IPS-11a (cell line): ENCODE measurements around the gene LRTM2.

Source experiments
- H3K4me3 ChIP-seq: one replicate; pipeline ENCODE4 v1.5.1; 2013; ENCODE audit warnings: low read depth, low read length, control low read depth

Gene LRTM2

DNA sequence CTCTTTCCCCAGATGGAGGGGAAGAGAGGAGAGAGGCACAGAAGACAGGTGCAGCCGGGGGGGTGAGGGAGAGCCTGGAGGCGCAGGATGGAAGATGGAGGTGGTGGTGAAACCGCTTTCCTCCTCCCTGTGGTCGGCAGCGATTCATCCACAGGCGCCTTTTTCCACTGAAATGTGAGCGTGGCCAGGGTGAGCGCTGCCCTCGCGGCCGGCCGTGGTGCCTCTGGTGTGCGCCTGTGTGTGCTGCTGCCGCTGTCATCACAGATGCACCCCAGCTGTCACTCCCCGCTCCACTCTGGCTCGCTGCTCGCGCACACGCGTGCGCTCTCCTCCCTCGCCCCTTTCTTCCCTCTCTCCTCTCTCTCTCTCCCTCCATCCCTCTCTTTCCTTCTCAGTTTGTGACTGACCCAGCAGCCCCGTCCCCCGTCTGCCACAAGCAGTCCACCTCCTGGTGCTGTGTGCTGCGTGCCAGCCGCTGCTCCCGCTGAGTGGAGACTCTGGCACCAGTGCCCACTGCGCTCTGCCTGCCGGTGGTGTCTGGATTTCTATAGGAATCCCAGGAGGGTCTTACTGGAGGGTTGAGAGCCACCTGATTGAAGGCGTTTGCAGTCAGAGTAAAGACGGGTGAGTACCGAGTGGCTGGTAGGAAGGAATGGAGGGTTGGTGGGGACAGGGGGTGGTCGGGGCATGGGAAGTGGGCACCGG is at the start of gene LRTM2:
Gene LRTM2 (plus strand): TSS at position 375 of the 705 bp plus-strand sequence. CDS start 7,584 bp downstream, outside the sequence.
- H3K4me3 ChIP-seq: peak within 1 kb of the TSS; percentile 20

DNA sequence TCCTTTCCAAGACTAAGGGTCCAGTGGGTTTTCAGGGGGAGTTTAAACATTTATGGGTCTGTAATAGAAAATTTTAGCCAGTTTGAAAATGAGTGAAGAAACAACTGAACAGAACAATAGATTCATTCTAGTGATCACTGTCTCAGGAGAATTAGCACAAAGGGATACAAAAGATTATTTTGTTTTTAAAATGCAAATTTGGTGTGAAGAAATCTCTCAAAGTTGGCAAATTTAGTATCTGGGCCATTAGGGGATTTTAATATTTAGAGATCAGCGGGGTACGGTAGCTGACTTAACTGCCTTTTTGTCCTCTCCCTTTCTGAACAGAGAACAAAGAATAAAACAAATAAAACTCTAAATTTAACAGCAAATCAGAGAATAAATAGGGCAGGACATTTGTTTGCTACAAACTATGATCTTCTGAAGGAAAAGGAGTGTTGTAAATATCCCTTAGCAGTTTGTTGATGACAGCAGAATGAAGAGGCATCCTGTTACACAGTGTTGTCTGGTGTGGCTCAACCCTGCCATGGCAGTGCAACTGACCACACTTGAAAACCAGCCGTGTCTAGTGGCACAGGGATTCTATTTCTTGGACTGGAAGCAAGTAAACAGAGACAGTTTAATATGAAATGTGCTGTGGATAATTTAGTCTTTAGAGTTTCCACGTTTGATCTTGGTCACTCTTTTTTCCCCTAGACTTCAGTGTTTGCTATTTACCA is 46.3 kb upstream of the LRTM2 start:
- no peak overlapping the region for H3K4me3 ChIP-seq

DNA sequence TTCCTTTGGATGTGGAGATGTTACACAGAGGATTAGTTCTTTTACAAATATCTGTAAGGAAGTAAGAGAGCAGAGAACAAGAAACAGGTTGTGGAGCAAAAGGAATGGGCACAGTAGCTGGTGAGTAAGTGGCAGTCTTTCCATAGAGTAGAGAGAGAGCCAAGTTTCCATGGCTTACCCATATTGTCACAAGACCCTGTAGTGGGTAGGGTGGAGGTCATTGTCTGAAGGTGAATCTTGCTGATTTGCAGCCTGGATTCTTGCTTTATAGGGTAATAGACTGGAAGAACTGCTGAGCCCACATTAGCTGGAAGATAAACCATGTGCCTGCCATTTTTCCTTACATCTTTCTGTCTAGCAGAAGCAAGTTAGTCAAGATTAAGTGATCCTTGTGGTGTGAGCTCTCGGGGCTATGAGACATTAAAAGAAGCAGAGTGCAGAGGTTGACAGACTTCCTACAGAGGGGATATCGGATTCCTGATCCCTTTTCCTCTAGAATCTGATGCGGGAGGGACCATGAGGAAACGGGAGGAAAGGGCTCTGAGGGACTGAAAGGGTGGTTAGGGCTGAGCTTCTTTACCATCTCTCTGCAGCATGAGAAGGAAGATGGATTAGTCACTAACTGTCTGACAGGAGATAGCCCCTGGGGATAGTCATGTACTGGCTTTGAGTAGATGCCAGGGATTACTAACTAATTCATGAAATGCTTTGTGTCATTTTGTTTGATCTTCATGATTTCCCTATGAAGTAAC is 44.0 kb upstream of the LRTM2 start:
- H3K4me3 ChIP-seq: no peak overlapping the region

DNA sequence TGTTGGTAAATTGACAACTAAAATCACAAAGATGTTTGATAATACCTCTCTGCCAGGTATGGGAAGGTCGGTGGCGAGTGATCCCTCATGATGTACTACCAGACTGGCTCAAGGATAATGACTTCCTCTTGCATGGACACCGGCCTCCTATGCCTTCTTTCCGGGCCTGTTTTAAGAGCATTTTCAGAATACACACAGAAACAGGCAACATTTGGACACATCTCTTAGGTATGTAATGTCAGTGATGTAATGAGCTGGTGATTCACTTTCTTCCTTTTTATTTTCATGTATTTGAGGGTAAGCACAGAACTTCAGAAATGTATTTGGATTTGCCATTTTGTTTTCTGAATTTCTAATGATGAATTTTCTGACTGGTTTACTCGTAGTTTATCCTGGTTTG is 42.6 kb upstream of the LRTM2 start:
- H3K4me3 ChIP-seq: no peak overlapping the region

DNA sequence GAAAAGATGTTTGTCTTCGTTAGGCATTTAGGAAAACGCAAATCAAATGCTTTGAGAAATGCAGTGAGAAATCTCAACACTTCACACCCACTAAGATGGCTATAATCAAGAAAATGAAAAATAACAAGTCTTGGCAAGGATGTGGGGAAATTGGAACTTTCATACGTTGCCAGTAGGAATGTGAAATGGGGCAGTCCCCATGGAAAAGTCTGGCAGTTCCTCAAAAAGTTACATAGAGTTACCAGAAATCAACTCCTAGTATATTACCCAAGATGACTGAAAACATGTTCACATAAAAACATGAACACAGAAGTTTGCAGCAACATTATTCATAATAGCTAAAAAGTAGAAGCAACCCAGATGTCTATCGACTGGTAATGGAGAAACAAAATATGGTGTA is 41.5 kb upstream of the LRTM2 start:
- H3K4me3 ChIP-seq: no peak overlapping the region

DNA sequence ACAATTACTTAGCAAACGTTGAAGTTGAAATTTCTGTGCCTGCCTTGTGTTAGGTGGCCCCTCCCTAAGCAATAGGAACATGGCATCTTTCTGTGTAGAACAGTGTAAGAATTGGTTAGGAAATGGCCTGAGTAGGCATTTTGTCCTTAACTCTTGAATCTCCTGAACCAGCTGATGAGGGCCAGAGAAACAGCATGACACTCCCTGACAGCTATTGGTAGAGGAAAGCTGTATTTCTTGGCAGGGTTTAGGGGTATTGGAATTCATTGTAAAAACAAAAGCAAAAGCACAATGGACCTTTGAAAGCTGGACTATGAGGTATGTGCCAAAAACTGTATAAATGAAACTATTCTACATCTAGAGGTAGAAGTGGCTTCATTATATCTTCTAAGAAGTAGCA is 40.6 kb upstream of the LRTM2 start:
- H3K4me3 ChIP-seq: no peak overlapping the region

DNA sequence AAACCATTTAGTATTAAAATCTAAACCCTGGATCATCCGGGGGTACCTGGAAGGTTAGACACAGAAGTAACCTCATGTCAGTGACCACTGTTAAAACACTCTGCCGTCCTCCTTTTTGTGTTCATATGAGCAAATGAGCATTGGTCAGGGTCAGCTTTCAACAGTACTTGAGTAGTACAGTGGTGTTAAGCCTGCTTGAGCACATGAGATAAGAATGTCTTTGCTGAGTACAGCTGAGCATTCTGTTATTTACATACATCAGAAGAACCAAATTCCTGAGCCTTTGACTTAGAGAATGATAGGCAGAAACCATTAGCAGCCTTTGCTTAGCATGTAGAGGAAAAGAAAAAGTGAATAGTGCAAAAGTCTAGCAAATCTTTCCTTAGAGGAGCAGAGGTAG is 38.6 kb upstream of the LRTM2 start:
- H3K4me3 ChIP-seq: no peak overlapping the region

DNA sequence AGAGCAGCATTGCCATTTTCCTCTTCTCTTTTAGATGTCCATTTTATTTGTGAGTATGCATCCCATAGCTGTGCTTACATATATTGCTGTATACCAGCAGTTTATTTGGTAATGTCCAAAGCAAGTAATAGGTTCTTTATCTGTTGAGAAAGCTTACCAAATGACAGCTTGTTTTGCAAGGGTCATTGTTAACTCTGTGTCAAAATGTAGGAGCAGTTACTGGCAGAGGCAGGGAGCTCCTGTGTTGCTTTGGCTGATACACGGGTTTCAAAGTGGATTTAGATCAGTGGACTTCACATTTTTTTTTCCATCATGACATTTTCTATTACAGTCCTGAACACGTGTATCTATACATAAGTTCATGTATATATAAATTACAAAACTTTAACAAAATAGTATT is 38.1 kb upstream of the LRTM2 start:
- H3K4me3 ChIP-seq: no peak overlapping the region

DNA sequence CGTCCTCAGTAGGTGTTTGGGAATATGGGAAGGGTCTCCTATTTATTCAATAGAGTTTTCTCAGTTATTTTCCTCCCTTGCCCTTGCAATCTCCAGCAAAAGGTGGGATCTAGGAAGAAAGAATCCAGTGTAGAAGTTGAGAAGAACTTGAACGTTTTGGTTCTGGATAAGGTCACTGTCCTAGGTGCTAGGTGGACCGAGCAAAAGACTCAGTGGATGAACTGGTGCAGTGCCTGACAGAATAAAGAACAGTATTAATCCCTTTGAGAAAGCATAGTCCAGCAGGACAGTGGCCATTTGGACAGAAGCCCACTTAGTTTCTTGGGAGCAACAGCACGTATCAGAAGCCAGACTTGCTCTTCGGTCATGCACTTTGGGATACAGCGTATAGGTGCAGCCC is 32.7 kb upstream of the LRTM2 start:
- no peak overlapping the region for H3K4me3 ChIP-seq

DNA sequence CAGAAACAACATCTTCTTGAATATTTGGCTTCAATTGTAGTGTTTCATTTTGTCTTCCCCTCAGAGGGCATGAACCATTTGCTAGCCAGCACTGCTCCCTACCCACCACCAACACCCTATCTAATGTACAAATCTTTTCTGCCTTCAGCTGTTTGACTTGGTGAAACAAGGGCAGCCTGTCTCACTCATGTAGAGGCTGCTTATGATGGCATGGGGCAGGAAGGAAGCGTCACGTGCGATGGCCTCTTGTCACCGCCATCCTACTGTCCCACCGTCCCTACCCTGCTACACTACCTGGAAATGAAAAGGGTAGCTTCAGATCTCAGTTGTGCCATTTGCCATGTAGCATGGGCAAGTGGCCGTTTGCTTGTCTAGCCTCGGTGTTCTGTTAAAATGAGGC is 29.9 kb upstream of the LRTM2 start:
- no peak overlapping the region for H3K4me3 ChIP-seq

DNA sequence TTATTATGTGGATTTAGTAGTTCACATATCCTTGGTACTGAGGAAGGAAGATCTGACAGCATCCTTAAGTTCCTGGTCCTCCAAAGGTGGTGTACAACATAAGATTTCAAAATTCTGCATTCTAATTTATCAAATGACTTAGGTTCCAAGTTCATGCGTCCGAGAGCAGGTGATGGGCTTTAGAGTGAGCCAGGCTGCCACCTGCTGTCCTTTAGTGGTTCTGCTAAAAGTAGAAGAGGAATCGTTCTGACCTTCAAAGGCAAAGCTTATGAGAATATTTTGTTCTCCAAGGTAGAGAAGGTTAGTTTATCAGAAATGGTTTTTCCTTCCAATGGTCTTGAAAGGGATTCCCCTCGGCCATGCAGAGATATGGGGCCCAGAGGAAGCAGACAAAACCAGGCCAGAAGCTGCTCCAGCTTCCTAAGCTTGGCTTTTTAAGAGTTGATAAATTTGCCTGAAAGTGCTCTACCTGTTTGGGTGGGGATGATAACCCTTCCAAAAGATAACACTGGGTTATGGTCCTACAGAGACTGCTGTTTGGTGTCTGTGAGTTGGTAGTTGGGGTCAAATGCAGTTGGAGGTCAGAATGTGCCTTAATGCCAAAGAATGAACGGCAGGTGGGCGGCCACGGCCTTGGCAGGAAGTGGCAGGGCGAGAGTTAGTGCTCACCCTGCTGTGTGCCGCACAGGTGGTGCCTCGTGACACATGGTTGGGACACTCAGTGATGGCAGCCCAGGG is 29.1 kb upstream of the LRTM2 start:
- no peak overlapping the region for H3K4me3 ChIP-seq

DNA sequence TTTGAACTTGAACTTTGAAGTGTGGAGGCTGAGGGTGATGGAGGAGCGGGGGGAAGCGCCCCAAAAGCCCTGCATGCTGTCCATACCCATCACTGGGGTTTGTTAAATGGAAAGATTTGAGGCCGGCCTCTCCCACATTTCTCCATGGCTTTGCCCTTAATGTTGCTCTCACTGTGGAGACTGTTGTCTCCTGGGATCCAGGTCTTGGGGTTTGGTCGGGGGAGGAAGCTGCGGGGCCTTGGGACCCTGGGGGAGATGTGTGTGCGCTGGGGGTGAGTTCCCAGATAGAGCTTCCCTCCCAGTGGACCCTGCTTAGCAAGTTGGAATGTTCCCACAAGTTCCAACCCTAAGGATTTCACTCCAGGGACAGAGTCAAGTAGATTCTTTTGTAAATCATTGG is 28.0 kb upstream of the LRTM2 start:
- no peak overlapping the region for H3K4me3 ChIP-seq

DNA sequence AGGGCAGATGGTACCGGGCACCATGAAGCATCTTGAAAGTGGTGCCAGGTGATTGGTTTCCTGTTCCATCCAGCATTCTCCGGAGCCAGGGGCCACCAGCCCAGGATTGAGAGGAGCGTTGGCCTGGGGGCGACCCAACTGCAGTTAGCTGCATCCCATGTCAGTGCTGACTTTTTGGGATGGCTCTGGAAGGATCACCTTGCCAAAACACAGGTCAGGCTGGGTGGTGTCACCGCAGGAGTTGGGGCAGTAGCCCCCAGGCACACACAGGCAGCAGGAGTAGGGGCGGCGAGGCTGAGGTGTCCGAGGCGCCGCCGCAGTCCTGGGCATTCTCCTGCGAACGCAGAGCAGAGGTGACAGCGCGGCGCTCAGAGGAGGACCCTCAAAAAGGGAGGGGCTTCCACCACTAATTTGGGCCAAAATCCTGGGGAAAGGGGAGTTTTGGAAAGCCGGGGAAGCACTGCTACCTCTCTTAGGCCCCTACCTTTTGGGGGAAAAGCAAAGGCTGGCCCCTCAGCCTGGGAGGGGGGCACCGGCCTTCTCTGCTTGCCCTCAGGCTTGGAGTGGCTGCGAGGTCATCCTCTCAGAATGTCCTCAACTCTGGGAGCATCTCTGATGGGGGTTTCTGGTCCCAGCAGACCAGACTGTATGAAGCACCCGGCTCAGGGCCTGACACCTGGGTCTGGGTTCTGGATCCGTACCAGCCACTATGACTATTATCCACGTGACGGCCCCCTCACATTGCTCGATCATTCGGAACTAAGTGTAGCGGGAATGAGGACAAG is 26.7 kb upstream of the LRTM2 start:
- no peak overlapping the region for H3K4me3 ChIP-seq

DNA sequence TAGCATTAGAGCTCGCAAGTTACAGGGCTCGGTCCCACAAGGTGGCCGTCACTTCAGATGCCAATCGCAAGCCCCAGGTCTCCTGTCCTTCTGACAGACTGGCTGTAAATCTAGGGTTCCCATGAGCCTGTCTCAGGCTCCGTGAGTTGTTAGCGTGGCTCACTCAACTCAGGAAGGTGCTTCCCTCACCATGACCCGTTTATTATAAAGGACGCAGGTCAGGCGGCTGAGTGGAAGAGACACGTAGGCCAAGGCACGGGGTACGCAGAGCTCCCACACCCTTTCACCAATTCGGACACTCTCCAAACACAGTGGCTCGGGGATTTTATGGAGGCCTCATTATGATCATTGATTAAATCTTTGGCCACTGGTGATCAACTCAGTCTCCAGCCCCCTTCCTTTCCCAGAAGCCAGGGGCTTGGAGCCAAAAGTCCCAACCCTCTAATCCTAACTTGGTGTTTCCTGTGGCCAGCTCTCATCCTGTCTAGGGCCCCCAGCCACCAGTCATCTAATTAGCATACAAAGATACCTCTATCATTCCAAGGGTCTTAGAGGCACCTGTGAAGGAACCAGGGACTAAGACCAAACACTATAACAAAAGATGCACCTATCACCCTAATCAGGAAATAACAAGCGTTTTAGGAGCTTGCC is 25.8 kb upstream of the LRTM2 start:
- no peak overlapping the region for H3K4me3 ChIP-seq

DNA sequence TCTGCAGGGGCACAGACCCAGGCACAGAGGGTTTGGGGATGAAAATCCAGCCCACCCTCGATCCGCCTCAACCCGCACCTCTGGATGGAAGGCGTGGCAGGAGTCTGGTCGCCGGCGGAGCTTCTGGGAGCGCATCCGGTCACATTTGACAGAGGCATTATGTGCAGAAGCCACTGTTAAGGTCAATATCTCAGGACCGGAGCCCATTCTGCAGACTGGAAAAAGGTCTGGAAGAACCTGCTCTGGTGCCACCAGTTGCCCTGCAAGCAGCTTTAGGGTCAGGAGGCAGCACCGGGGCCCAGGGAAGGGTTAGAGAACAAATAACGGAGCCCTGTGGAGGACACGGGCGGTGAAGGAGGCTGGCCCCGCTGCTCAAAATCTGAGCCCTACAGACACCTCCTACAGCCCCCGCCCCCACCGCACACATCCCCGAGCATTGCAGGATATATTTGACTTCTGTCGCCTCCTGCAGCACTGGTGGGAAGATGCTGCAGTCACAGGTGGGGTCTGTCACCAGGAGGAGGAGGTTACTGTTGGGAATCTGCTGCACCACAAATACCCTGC is 25.1 kb upstream of the LRTM2 start:
- no peak overlapping the region for H3K4me3 ChIP-seq

DNA sequence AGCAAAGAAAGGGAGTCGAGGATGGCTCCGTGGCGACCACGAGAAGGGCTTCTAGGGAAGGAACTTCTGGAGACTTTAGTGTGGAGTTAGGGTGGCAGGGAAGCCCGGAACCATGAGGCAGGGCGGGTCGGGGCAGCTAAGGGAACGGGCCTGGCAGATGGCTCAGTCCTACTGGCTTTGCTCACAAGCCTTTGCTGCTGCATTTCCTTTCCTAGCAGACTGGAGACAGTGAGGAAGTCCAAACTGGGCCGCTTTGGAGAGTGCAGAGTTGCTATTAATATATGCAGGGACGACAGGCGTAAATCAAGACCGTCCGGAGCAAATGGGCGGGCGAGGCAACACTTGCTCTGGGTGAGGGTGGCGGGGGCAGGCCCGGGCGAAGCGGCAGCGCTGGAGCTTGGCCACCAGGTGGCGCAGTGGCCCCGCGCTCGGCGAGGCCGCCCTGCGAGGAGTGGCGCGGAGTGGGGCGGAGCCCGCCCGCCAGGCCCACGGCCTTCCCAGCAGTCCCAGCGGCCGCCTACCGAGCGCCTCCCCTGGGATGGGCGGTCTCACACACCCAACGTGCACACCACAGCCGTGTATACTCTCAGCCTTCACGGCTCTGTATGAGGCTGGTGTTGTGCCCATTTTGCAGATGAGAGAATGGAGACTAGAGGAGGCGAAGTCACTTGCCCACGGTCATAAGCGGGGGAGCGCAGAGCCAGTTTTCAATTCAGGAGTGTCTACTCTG is 24.4 kb upstream of the LRTM2 start:
- no peak overlapping the region for H3K4me3 ChIP-seq

DNA sequence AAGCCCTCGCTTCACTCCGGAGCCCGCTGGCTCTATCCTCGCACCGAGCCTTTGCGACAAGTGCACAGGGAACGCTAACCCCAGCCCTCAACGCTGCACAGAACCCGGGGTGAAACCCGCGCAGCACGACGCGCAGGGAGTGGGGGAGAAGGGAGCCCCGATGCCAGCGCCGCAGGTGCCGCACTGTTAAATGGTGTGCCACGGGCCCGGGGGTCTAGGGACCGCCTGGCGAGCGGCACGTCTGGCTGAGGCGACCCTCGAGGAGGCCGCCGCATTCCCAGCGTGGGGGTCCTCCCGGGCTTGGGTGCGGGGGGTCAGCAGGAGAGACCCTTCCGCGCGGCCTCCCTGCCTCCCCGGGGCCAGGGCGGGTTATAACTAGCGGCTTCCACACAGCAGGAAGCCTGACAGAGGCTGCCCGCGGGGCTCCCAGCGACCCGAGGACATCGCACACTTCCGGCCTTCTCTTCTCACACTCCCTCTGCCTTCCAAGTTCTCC is 23.8 kb upstream of the LRTM2 start:
- H3K4me3 ChIP-seq: no peak overlapping the region

DNA sequence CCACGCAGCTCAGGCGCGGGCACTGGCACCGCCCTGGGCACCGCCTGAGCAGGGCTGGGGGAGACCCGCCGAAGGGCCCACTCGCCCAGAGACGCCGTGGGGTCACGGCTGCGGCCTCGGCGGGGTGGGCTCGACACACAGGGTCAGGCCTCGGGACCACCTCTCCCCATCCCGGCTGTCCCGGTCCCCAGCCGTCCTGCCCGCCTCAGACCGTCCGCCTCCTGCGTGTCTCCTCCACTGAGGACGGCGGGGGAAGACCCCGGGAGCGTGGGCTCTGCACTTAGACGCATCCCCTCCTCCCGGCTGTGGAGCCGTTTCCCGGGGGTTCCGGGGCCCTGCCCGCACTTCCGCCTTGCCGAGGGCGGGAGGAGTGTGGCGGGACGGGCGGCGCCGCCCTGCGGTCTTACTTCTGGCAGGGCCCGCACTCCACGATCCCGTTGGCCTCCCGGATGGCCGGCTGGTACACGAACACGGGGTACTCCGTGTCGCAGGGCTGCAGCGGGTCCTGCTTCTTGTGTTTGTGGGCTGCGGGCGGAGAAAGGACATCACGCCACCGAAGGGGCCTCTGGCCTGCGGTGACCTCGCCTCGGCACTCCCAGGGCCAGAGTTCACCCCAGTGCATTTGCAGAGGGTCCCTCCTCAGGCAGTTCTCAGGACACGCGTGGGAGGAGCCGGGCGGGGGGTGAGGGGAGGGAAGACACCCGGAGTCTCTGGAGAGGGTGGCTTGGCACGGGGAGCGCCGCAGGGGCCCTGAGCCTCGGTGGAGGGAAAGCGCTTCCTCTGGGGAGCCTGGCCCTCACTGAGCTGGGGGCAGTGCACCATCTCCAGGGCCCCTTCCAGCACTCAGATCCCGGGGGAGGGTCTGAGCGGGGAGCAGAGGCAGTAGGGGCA is 23.1 kb upstream of the LRTM2 start:
- H3K4me3 ChIP-seq: no peak overlapping the region
